ENCODE measurements around the gene SPATA33.
"Not testable (repeated sequence)": the region's sequence is repeated elsewhere in the genome, so short reads cannot be mapped to it uniquely, and the experiment has no call there.

SPATA33 gene

GRCh38 chr16:89629827-89630610, 27.6 kb upstream of the SPATA33 start:
- no peak for DNase-seq

GRCh38 chr16:89633064-89633631, 24.5 kb upstream of the SPATA33 start:
- no peak for DNase-seq

DNA sequence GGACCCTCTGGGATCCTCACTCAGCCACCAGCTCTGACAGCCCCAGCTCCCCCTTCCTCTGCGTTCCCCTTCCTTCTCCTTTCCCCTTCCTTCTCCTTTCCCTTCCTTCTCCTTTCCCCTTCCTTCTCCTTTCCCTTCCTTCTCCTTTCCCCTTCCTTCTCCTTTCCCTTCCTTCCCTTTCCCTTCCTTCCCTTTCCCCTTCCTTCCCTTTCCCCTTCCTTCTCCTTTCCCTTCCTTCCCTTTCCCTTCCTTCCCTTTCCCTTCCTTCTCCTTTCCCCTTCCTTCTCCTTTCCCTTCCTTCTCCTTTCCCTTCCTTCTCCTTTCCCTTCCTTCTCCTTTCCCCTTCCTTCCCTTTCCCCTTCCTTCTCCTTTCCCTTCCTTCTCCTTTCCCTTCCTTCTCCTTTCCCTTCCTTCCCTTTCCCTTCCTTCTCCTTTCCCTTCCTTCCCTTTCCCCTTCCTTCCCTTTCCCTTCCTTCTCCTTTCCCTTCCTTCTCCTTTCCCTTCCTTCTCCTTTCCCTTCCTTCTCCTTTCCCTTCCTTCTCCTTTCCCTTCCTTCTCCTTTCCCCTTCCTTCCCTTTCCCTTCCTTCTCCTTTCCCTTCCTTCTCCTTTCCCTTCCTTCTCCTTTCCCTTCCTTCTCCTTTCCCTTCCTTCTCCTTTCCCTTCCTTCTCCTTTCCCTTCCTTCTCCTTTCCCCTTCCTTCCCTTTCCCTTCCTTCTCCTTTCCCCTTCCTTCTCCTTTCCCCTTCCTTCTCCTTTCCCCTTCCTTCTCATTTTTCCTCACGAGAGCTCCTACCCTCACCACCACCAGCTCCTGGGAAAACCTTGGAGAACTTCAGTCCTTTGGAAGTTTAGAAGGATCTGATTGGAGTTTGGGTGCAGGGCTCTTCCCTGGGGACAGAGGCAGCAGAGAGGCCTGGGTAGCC, 22.9 kb upstream of the SPATA33 start:
- not testable (repeated sequence) for DNase-seq

GRCh38 chr16:89636663-89637062, 21.0 kb upstream of the SPATA33 start:
- no peak for DNase-seq

DNA sequence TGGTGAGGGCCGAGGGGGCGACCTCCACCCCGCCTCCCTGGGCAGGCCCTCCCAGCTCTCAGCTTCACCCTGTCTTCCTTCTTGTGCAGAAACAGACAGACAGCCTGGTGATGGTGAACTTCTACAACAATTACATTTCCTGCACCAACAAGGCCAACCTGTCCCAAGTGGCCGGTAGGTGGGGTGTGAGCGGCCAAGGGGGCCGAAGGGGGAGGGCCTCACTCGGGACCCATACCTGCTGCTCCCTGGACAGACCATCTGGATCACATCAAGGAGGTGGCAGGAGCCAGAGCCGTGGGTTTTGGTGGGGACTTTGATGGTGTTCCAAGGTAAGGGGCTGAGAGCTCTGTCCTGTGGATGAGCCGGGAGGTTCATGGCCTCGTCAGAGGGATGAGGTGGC, 20.3 kb upstream of the SPATA33 start:
- DNase-seq = no peak

DNA sequence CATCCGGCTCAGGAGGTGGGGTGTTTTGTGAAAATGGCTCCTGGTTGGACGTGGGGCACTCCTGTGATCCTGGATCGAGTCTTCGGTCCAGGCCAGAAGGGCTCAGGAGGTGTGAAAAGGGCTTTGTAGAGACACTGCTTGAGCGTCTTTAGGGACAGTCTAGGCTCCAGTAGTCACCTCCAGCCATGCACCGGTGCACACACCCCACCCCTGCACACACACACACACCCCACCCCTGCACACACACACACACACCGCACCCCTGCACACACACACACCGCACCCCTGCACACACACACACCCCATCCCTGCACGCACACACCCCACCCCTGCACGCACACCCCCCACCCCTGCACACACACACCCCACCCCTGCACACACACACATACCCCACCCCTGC, 19.2 kb upstream of the SPATA33 start:
- no peak for DNase-seq

DNA sequence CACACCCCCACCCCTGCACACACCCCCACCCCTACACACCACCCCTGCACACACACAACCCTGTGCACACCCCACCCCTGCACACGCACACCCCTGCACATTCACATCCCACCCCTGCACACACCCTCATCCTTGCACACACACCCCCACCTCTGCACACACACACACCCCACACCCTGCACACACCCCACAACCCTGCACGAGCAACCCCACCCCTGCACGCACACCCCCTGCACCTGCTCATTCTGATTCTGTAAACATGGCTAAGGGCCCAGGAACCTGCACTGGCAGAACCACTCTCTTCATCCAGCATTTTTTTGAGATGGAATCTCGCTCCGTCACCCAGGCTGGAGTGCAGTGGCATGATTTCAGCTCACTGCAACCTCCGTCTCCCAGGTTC, 18.3 kb upstream of the SPATA33 start:
- DNase-seq = no peak

GRCh38 chr16:89641458-89642119, 16.0 kb upstream of the SPATA33 start:
- no peak for DNase-seq

- no peak for DNase-seq
These were observed 15.1 kb upstream of the SPATA33 start for GRCh38 chr16:89642574-89642973.

- no peak for DNase-seq
These were observed 13.8 kb upstream of the SPATA33 start for GRCh38 chr16:89643769-89644300.

DNA sequence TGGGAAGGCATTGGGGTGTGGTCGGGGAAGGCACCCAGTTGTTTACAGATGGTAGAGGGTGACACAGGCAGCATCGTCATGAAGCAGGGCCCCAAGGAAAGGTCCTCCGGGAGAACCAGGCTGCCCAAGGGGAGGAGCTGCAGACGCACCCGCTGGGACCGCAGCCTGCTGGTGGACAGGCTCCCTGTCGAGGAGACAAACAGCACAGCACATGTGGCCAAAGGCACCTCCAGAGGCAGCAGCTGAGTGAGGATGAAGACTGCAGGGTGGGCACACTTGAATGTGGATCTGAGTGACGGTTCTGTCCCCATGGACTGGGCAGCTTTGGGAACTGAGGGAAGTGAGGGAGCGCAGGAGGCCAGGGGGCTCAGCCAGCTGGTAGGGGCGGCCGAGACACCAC, 12.5 kb upstream of the SPATA33 start:
- no peak for DNase-seq

DNA sequence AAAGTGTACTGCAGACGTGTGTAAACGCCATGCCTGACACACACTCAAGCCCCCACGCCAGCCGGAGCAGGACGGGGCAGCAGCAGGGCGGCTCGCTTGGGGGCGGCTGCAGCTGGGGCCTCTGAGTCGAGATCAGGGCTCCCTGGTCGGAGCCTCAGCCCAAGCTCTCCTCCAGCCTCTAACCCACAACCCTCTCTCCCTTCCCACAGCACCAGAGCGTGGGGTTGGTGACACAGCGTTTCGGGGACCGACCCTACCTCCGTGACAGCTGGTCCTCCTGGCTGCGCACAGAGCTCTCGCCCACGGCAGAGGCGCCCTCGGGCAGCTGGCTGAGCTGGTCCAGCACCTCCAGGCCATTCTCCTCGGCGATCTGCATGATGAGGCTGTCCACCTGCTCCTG, 11.4 kb upstream of the SPATA33 start:
- no peak for DNase-seq

- no peak for DNase-seq
These were observed 10.7 kb upstream of the SPATA33 start for GRCh38 chr16:89646906-89647305.

DNA sequence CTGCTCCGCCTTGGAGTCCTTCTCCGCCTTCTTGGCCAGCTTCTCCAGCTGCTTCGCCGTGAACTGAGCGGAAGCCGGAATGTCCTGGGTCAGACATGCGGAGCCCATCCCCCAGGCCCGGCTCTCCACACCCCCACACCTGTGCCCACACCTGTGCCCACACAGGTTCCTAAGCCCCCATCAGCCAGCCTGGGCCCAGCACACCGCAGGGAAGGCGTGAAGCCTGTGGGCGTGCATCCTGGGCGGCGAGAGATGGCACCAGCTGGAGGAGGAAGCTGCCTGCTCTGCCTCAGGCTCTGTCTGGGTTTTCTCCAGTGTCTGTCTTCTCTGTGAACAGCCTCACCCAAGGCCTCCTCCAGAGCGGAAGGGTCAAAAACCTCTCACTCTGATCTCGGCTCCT, 6.1 kb upstream of the SPATA33 start:
- DNase-seq = no peak

GRCh38 chr16:89653656-89654295, 3.9 kb upstream of the SPATA33 start:
- no peak for DNase-seq

GRCh38 chr16:89655062-89655643, 2.5 kb upstream of the SPATA33 start:
- DNase-seq = no peak

GRCh38 chr16:89656435-89657121, 1.1 kb upstream of the SPATA33 start:
- no peak for DNase-seq

GRCh38 chr16:89658221-89658879, 714 bp downstream of the SPATA33 start:
- DNase-seq = peak; percentile 16

DNA sequence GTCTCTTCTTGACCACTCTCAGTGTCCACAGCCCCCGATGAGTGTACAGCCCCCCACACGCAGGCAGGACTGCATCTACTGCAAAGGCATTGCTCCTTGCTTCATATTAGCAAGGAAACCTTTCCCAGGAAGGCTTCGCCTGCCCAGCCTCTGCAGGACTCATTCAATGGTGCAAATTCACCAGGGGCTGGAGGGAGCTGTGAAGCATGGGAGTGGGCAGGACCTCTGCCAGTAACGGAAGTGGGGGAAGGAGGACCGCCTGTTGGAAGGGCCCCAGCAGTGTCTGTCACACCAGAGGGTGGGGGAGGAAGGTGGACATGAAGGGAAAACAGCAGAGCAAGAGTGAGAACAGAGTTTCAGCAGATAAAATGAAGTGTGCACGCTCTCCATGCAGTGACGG, 2.5 kb downstream of the SPATA33 start:
- DNase-seq = no peak

GRCh38 chr16:89661215-89661614, 3.6 kb downstream of the SPATA33 start:
- DNase-seq = no peak

DNA sequence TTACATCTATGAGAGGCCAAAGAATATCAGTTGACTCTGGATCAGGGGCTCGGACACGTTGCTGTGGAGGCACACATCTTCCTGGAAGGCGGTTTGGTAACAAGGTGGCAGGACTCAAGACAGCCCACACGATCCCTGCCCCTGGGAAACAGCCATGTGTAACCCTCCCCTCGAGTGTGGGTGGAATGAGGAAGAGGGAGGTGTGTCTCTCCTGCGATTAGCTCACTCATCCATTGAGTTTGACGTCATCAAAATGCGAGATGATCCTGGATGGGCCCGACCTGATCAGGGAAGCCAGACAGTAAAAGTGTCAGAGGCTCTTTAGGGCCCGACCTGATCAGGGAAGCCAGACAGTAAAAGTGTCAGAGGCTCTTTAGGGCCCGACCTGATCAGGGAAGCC, 6.6 kb downstream of the SPATA33 start:
- not testable (repeated sequence) for DNase-seq
